HUES48 (cell line): ENCODE measurements around the gene PIF1.
"Not testable (repeated sequence)": the region's sequence is repeated elsewhere in the genome, so short reads cannot be mapped to it uniquely, and the experiment has no call there.

Experiments used
- H3K27ac ChIP-seq: one replicate; pipeline ENCODE4 v1.7.0; 2013; ENCODE audit warnings: low read depth, low read length, inconsistent platforms
- H3K27me3 ChIP-seq: 2 replicates; pipeline ENCODE4 v1.6.1; 2013; ENCODE audit warnings: mild to moderate bottlenecking, low read length; ENCODE audit not compliant: control insufficient read depth, insufficient read depth
- H3K36me3 ChIP-seq: 2 replicates; pipeline ENCODE4 v1.6.1; 2013; ENCODE audit warnings: low read length; ENCODE audit not compliant: control insufficient read depth, insufficient read depth
- H3K4me1 ChIP-seq: 2 replicates; pipeline ENCODE4 v1.6.1; 2013; ENCODE audit warnings: mild to moderate bottlenecking, low read length; ENCODE audit not compliant: control insufficient read depth, insufficient read depth
- H3K4me3 ChIP-seq: 2 replicates; pipeline ENCODE4 v1.5.1; 2013; ENCODE audit warnings: mild to moderate bottlenecking, low read depth, low read length
- H3K9ac ChIP-seq: 2 replicates; pipeline ENCODE4 v1.6.1; 2013; ENCODE audit warnings: mild to moderate bottlenecking, low read depth, low read length, moderate library complexity
- H3K9me3 ChIP-seq: 2 replicates; pipeline ENCODE4 v1.6.1; 2013; ENCODE audit warnings: low read length; ENCODE audit not compliant: control insufficient read depth, insufficient read depth

Gene PIF1

DNA sequence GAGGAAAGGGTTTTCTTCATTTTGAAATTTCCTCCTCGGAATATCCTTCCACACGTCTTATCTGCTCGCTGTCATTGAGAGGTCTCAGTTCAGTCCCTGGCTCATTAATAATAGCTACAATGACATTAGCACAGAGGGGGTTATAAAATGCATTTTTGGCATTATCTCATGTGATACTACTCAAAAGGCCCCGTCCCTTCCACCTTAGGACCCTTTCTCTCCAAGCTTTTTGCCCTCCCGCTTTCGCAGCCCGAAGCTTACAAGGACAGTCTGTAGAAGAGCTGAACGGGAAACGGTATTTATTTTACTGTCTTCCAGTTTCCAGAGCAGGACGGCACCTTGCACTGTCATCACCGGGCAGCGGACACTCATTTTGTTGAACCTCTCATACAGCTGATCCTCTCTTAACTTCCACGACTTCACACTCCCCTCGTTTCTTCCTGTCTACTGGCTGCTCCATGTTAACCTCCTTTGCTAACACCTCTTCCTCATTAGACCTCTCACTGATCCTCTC is 10.6 kb upstream of the PIF1 start:
- no peaks in the 10 kb centered on the region for H3K9me3 ChIP-seq
- H3K9ac ChIP-seq: no peak overlapping the region
- H3K27ac ChIP-seq: peak overlapping the region; percentile 36
- H3K27me3 ChIP-seq: no peaks in the 10 kb centered on the region
- no peak overlapping the region for H3K4me3 ChIP-seq
- no peaks in the 10 kb centered on the region for H3K36me3 ChIP-seq
- H3K4me1 ChIP-seq: peaks cover 10% of the 10 kb centered on the region

- H3K4me3 ChIP-seq: no peak overlapping the region
- no peaks in the 10 kb centered on the region for H3K9me3 ChIP-seq
- H3K4me1 ChIP-seq: peaks cover 5% of the 10 kb centered on the region
- H3K36me3 ChIP-seq: peaks cover 4% of the 10 kb centered on the region
- no peak overlapping the region for H3K27ac ChIP-seq
- H3K27me3 ChIP-seq: no peaks in the 10 kb centered on the region
- H3K9ac ChIP-seq: no peak overlapping the region
Measured at GRCh38 chr15:64833690-64834089, 8.2 kb upstream of the PIF1 start.

GRCh38 chr15:64828985-64829384 is 3.5 kb upstream of the PIF1 start:
- no peaks in the 10 kb centered on the region for H3K9me3 ChIP-seq
- peaks cover 9% of the 10 kb centered on the region for H3K4me1 ChIP-seq
- peaks cover 7% of the 10 kb centered on the region for H3K36me3 ChIP-seq
- H3K27ac ChIP-seq: no peak overlapping the region
- no peaks in the 10 kb centered on the region for H3K27me3 ChIP-seq
- no peak overlapping the region for H3K9ac ChIP-seq
- no peak overlapping the region for H3K4me3 ChIP-seq

GRCh38 chr15:64824929-64825430 is 467 bp downstream of the PIF1 start:
- Histone ChIP-seq H3K27ac (peak overlapping the region; percentile 89), H3K9ac (peak overlapping the region; percentile 79), H3K4me1 (peaks cover 12% of the 10 kb centered on the region), H3K9me3 (no peaks in the 10 kb centered on the region), H3K36me3 (peaks cover 40% of the 10 kb centered on the region), H3K27me3 (no peaks in the 10 kb centered on the region), H3K4me3 (peak overlapping the region; percentile 82)

DNA sequence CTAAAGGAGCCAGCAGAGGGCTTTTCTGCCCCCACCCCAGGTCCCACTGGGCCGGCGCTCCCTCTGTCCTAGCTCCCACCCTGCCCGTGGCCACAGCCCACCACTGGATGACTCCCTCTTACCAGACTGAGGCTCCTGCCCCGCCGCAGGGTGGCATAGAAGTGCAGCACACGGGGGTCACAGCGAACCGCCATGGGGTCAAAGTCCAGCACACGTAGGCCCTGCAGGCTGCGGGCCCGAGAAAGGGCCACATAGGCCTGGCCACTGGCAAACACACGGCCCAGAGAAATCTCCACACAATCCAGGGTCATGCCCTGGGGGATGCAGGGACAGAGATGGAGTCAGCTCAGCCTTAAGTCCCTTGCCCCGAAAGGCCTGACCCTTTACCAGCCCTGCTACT is 9.0 kb downstream of the PIF1 start:
- H3K9ac ChIP-seq: no peak overlapping the region
- no peaks in the 10 kb centered on the region for H3K27me3 ChIP-seq
- H3K4me3 ChIP-seq: no peak overlapping the region
- H3K4me1 ChIP-seq: peaks cover 21% of the 10 kb centered on the region
- no peak overlapping the region for H3K27ac ChIP-seq
- no peaks in the 10 kb centered on the region for H3K9me3 ChIP-seq
- peaks cover 61% of the 10 kb centered on the region for H3K36me3 ChIP-seq

DNA sequence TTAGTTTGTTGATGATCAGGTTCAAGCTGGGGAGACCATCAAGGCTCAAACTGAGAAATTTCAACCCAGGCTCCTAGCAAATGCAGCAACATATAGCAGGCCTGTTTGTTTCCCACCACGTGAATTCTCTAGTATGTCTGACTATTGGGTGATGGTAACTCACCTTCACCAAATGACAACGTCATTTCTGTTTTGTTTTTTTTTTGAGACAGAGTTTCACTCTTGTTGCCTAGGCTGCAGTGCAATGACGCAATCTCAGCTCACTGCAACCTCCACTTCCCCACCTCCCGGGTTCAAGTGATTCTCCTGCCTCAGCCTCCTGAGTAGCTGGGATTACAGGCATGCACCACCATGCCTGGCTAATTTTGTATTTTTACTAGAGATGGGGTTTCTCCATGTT is 10.5 kb downstream of the PIF1 start:
- not testable (repeated sequence) for H3K4me3 ChIP-seq, H3K27me3 ChIP-seq, H3K27ac ChIP-seq, H3K9ac ChIP-seq, H3K9me3 ChIP-seq
- Histone ChIP-seq H3K4me1 (peaks cover 36% of the 10 kb centered on the region), H3K36me3 (peaks cover 47% of the 10 kb centered on the region)

DNA sequence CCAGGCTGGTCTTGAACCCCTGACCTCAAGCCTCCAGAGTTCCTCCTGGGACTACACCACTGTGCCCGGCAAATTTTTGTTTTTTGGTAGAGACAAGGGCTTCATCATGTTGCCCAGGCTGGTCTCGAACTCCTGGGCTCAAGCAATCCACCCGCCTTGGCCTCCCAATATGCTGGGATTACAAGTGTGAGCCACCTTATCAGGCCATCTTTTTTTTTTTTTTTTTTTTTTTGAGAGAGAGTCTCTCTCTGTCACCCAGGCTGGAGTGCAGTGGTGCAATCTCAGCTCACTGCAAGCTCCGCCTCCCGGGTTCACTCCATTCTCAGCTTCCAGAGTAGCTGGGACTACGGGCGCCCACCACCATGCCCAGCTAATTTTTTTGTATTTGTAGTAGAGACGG is 11.2 kb downstream of the PIF1 start:
- not testable (repeated sequence) for H3K27ac ChIP-seq, H3K27me3 ChIP-seq, H3K4me3 ChIP-seq, H3K9ac ChIP-seq, H3K9me3 ChIP-seq
- Histone ChIP-seq H3K36me3 (peaks cover 40% of the 10 kb centered on the region), H3K4me1 (peaks cover 41% of the 10 kb centered on the region)

DNA sequence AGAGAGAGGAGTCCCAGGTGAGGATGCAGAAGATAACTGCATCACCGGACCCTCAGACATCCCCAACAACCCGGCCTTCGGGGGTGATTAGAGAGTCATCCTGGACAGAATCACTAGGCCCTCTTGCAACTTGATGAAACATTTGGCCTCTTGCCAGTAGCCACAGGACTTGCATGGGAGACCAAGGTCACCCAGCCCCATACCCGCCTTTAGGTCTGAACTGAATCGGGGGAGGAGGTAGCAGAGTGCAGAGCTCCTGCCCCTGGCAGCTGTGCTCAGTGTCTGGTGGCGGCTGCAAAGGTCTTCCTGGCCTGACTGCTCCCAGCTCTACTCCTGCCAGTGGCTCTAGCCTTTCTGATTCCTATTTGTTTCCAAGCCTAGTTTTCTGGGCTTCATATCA is 12.4 kb downstream of the PIF1 start:
- peaks cover 47% of the 10 kb centered on the region for H3K4me1 ChIP-seq
- H3K36me3 ChIP-seq: peaks cover 28% of the 10 kb centered on the region
- H3K9ac ChIP-seq: no peak overlapping the region
- no peak overlapping the region for H3K4me3 ChIP-seq
- no peaks in the 10 kb centered on the region for H3K9me3 ChIP-seq
- H3K27ac ChIP-seq: no peak overlapping the region
- H3K27me3 ChIP-seq: no peaks in the 10 kb centered on the region

DNA sequence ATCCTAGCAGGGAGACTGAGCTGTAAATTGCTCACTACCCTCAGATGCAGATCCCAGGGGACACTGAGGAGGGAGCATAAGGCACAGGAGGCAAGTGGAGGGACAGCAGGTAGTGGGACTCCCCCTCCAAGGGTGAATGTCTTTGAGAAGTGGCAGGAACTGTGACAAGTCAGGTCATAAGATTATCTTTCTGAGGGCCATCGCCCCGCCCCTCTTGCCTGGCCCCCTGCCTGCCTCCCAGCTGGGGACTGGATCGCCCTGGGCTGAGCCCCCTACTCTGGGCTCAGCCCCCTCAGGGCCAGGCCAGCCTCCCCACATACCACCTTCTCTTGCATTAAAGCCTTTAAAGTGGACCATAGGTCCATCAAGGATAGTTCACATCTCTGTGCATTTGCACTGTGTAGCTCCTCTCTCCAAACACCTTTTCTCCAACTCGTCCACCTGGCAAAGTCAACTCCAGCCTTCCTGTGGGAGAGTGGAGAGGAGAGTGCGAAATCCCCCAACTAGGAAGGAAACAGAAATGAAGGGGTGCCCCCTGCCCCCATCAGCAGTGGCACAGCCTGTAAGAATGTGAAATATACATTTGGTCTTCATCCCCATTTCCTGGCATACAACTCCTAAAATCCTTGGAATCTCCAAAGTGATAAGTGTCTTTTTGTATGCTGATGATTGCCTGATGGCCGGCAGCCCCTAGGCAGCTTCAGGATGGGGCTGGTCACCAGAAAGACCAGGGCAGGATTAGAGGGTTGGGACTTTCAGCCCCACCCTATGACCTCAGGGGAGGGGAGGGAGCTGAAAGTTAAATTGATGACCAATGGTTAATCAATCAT is 14.7 kb downstream of the PIF1 start:
- peaks cover 67% of the 10 kb centered on the region for H3K4me1 ChIP-seq

DNA sequence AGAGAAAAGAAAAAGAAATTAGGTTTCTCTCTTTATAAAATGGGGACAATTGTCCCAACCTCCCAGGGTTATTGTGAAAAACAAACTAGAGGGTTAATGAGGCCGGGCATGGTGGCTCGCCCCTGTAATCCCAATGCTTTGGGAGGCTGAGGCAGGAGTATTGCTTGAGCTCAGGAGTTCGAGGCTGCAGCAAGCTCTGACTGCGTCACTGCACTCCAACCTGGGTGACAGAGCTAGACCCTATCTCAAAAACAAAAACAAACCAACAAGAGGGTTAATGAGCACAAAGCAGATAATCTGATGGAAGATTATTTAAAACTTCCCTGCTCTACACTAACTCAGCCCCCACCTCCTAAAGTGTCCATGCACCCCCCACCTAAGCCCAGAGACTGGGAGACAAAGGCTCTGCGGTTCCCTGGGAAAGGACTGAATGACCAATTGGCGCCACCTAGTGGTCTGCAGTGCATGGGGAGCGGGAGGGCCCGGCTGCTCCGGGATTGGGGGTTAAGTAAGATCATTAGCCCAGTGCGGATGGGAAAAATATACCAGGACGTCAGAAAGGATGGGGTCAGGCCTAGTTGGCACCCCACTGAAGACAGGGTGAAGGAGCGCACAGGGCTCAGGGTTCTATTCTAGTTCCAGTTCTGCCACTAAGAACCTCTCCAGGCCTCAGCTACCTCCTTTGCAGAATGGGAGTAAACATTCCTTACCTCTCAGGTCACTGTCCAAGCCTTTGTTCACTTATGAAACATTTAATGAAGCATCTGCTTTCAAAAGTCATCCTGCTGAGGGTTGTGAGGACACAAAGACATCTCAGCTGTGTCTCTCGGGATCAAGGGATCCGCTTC is 15.6 kb downstream of the PIF1 start:
- Histone ChIP-seq H3K4me1 (peaks cover 69% of the 10 kb centered on the region), H3K27ac (peak overlapping the region; percentile 98), H3K9ac (peak overlapping the region; percentile 62), H3K36me3 (0 out of 2 replicates have a peak, but pooled peaks cover 2% of the 10 kb centered on the region), H3K27me3 (no peaks in the 10 kb centered on the region), H3K9me3 (no peaks in the 10 kb centered on the region), H3K4me3 (peak overlapping the region; percentile 45)

More for the DNA sequence above, 14.7 kb downstream of the PIF1 start:
- Histone ChIP-seq H3K27me3 (no peaks in the 10 kb centered on the region), H3K9ac (peak overlapping the region; percentile 62), H3K27ac (peak overlapping the region; percentile 98), H3K4me3 (peak overlapping the region; percentile 45), H3K9me3 (no peaks in the 10 kb centered on the region), H3K36me3 (peaks cover 8% of the 10 kb centered on the region)
